H9 (cell line): ENCODE measurements around the gene C19orf53. TPM values are rescaled to one million over a fixed set of nuclear protein-coding genes. Genes with fewer than 3 reads are reported as not detected.

Source experiments
- DNase-seq: peaks from one replicate; pipeline ENCODE4 v3.0.0-alpha.2; 2017
- H2AFZ ChIP-seq: one replicate; pipeline ENCODE4 v1.6.1; 2013; ENCODE audit warnings: mild to moderate bottlenecking, low read length, control low read depth, moderate library complexity
- H2AK5ac ChIP-seq: 2 replicates; pipeline ENCODE4 v1.6.1; 2013; ENCODE audit warnings: low read length, control low read depth, mixed read lengths; ENCODE audit not compliant: insufficient read length
- H2BK120ac ChIP-seq: one replicate; pipeline ENCODE4 v1.6.1; 2013; ENCODE audit warnings: low read depth, mild to moderate bottlenecking, low read length, control low read depth, inconsistent platforms; ENCODE audit not compliant: poor library complexity, severe bottlenecking
- H2BK12ac ChIP-seq: 2 replicates; pipeline ENCODE4 v1.6.1; 2013; ENCODE audit warnings: low read length, control low read depth, mixed read lengths, low read depth; ENCODE audit not compliant: insufficient read length
- H2BK15ac ChIP-seq: 2 replicates; pipeline ENCODE4 v1.6.1; 2013; ENCODE audit warnings: low read depth, low read length, control low read depth
- H2BK20ac ChIP-seq: one replicate; pipeline ENCODE4 v1.6.1; 2013; ENCODE audit warnings: low read depth, mild to moderate bottlenecking, low read length, control low read depth, inconsistent platforms; ENCODE audit not compliant: poor library complexity, severe bottlenecking
- H2BK5ac ChIP-seq: 2 replicates; pipeline ENCODE4 v1.6.1; 2013; ENCODE audit warnings: low read length, control low read depth, mixed read lengths; ENCODE audit not compliant: insufficient read length
- H3K14ac ChIP-seq: 2 replicates; pipeline ENCODE4 v1.6.1; 2013; ENCODE audit warnings: low read length, control low read depth; ENCODE audit not compliant: insufficient read depth
- H3K18ac ChIP-seq: 2 replicates; pipeline ENCODE4 v1.6.1; 2013; ENCODE audit warnings: low read depth, mild to moderate bottlenecking, mixed read lengths, low read length, control low read depth; ENCODE audit not compliant: insufficient read length
- H3K23ac ChIP-seq: 2 replicates; pipeline ENCODE4 v1.6.1; 2013; ENCODE audit warnings: low read length, control low read depth, mixed read lengths, low read depth; ENCODE audit not compliant: insufficient read length
- H3K23me2 ChIP-seq: 2 replicates; pipeline ENCODE4 v1.6.1; 2013; ENCODE audit warnings: low read depth, mild to moderate bottlenecking, mixed read lengths, low read length, control low read depth; ENCODE audit not compliant: insufficient read length, poor library complexity, severe bottlenecking
- H3K27ac ChIP-seq: 2 replicates; pipeline ENCODE4 v1.5.1; 2013; ENCODE audit warnings: low read length, control low read depth, mixed read lengths, low read depth; ENCODE audit not compliant: insufficient read length
- H3K27me3 ChIP-seq: 2 replicates; pipeline ENCODE4 v1.6.1; 2013; ENCODE audit warnings: low read length, control low read depth, inconsistent platforms; ENCODE audit not compliant: insufficient read depth
- H3K4ac ChIP-seq: 2 replicates; pipeline ENCODE4 v1.6.1; 2013; ENCODE audit warnings: low read depth, mild to moderate bottlenecking, control low read depth, inconsistent platforms, low read length, moderate library complexity
- H3K4me1 ChIP-seq: 2 replicates; pipeline ENCODE4 v1.6.1; 2013; ENCODE audit warnings: low read length, control low read depth, inconsistent platforms; ENCODE audit not compliant: insufficient read depth
- H3K4me2 ChIP-seq: 2 replicates; pipeline ENCODE4 v1.6.1; 2013; ENCODE audit warnings: low read length, control low read depth, mixed read lengths; ENCODE audit not compliant: insufficient read length, insufficient read depth
- H3K56ac ChIP-seq: 2 replicates; pipeline ENCODE4 v1.6.1; 2013; ENCODE audit warnings: low read depth, mild to moderate bottlenecking, mixed read lengths, low read length, control low read depth; ENCODE audit not compliant: insufficient read length
- H3K79me1 ChIP-seq: 2 replicates; pipeline ENCODE4 v1.6.1; 2013; ENCODE audit warnings: low read depth, mild to moderate bottlenecking, moderate library complexity, low read length, control low read depth, inconsistent platforms; ENCODE audit not compliant: insufficient read depth, poor library complexity, severe bottlenecking
- H3K79me2 ChIP-seq: 2 replicates; pipeline ENCODE4 v1.6.1; 2013; ENCODE audit warnings: low read length, control low read depth, inconsistent platforms; ENCODE audit not compliant: insufficient read depth
- H3K9ac ChIP-seq: 2 replicates; pipeline ENCODE4 v1.6.1; 2013; ENCODE audit warnings: low read length, control low read depth, mixed read lengths; ENCODE audit not compliant: insufficient read length; ENCODE audit errors: extremely low read depth
- H3K9me3 ChIP-seq: one replicate; pipeline ENCODE4 v1.6.1; 2013; ENCODE audit warnings: low read depth, low read length, inconsistent platforms; ENCODE audit not compliant: control insufficient read depth
- H3T11ph ChIP-seq: one replicate; pipeline ENCODE4 v1.6.1; 2013; ENCODE audit warnings: mild to moderate bottlenecking, low read length, control low read depth, inconsistent platforms
- H4K20me1 ChIP-seq: one replicate; pipeline ENCODE4 v1.6.1; 2013; ENCODE audit not compliant: control insufficient read depth, insufficient read length, insufficient read depth
- H4K5ac ChIP-seq: 2 replicates; pipeline ENCODE4 v1.6.1; 2013; ENCODE audit warnings: low read depth, mild to moderate bottlenecking, mixed read lengths, low read length, control low read depth; ENCODE audit not compliant: insufficient read length
- H4K8ac ChIP-seq: replicated peaks from 2 replicates; pipeline ENCODE4 v1.6.1; 2013; ENCODE audit warnings: low read length, control low read depth, mixed read lengths, low read depth; ENCODE audit not compliant: insufficient read length
- H4K91ac ChIP-seq: 2 replicates; pipeline ENCODE4 v1.6.1; 2013; ENCODE audit warnings: low read depth, mild to moderate bottlenecking, moderate library complexity, mixed read lengths, low read length, control low read depth; ENCODE audit not compliant: insufficient read length
- H3K27ac Mint-ChIP-seq, 3 experiments: 2 replicates in 2 of 3; 3 replicates in 1 of 3; pipeline ENCODE4 v1.8.0; 2020 to 2021; ENCODE audit warnings: mixed read lengths in 3 of 3, mild to moderate bottlenecking in 1 of 3, moderate library complexity in 1 of 3
- H3K27me3 Mint-ChIP-seq: 2 replicates; pipeline ENCODE4 v1.8.0; 2021; ENCODE audit warnings: low read depth, mild to moderate bottlenecking, moderate library complexity, mixed read lengths
- H3K36me3 Mint-ChIP-seq, 3 experiments: 2 replicates in 2 of 3; 3 replicates in 1 of 3; pipeline ENCODE4 v1.8.0; 2020 to 2021; ENCODE audit warnings: low read depth in 3 of 3, mixed read lengths in 3 of 3; ENCODE audit not compliant: insufficient read depth in 1 of 3
- H3K4me1 Mint-ChIP-seq, 2 experiments: 2 replicates each; pipeline ENCODE4 v1.8.0; 2020; ENCODE audit warnings: mixed read lengths in 2 of 2
- H3K4me3 Mint-ChIP-seq, 2 experiments: 2 replicates in 1 of 2; 3 replicates in 1 of 2; pipeline ENCODE4 v1.8.0; 2020 to 2021; ENCODE audit warnings: mild to moderate bottlenecking in 2 of 2, mixed read lengths in 2 of 2, moderate library complexity in 1 of 2
- H3K9me3 Mint-ChIP-seq, 2 experiments: 2 replicates in 1 of 2; 3 replicates in 1 of 2; pipeline ENCODE4 v1.8.0; 2020; ENCODE audit warnings: mild to moderate bottlenecking in 2 of 2, mixed read lengths in 2 of 2, moderate library complexity in 1 of 2
- WGBS: extraction: QIAGEN DNeasy Blood & Tissue Kit; methylation state at CpG from one replicate; pipeline ENCODE4 v1.1.7; 2013; ENCODE audit warnings: missing lambda C conversion rate, low lambda C conversion rate, mixed read lengths; ENCODE audit not compliant: insufficient read length; ENCODE audit errors: extremely low coverage; 5-methylcytosine and 5-hydroxymethylcytosine counted together
- total RNA-seq: library from RNA; stranded (reverse); gene quantifications from 2 replicates; pipeline ENCODE4 v1.2.1, GENCODE V29; 2021
- TF ChIP-seq, protein P1 (sequence below): fragments of 200-600 bp; sonication (generic); conservative IDR thresholded peaks from 3 replicates; pipeline ENCODE4 v1.8.0; 2021; ENCODE audit warnings: antibody characterized with exemption, mild to moderate bottlenecking

Gene C19orf53
- total RNA-seq, 1 experiment from 2014 or later = 129 TPM

DNA sequence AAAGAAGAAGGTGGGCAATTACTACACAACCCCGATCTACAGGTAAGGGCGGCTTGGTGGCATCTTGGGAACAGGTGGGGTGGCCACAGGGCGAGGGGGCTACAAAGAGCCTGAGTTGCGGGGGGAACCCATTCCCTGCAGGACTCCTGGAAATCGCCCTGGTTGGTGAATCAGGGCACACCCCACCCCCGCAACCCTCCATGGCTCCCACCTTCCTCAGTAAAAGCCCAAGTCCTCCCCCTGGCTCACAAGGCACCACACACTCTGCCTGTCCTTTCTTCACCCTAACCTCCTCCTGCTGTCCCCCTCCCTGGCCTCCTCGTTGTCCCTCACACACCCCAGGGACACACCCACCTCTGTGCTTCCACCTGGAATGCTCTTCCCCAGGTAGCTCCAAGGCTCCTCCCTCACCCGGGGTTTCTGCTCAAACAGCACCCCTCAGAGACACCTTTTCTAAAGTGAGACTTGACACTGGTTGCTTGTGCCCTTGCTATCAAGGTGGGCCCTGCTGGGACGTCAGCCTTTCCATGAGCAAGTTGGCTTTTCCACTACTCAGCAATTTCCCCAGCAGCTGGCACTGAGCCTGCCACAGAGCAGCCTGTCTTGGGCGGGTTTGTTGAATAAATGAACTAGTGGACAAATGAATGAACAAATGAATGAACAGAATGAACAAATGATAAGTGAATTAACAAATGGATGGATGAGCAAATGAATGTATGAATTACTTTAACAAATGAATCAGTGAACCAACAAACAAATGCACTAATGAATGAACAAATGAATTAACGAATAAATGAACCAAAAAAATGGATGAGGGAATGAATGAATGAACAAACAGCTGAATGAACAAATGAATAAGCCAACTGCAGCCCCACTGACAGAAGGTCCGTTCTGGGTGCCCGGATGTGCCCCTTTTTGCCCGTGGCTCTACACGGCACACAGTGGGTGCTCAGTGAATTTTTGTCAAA is 16.2 kb upstream of the C19orf53 start:
- Histone ChIP-seq H4K20me1 (no peaks in the 10 kb centered on the region), H2BK20ac (no peak overlapping the region), H3K14ac (no peak overlapping the region), H2AK5ac (no peak overlapping the region), H3K27ac (no peak overlapping the region), H4K5ac (no peak overlapping the region), H2BK120ac (no peak overlapping the region), H2BK5ac (no peak overlapping the region), H3K18ac (no peak overlapping the region), H3K23me2 (no peaks in the 10 kb centered on the region), H4K91ac (no peak overlapping the region), H3K79me2 (no peaks in the 10 kb centered on the region), H3K27me3 (no peaks in the 10 kb centered on the region), H2BK12ac (no peak overlapping the region), H3K79me1 (no peaks in the 10 kb centered on the region), H3K4ac (no peak overlapping the region), H3K4me2 (no peak overlapping the region), H3K9ac (no peak overlapping the region), H2BK15ac (no peak overlapping the region), H4K8ac (no peak overlapping the region), H2AFZ (no peak overlapping the region), H3K23ac (no peak overlapping the region), H3K4me1 (no peaks in the 10 kb centered on the region), H3K9me3 (no peaks in the 10 kb centered on the region), H3T11ph (no peak overlapping the region), H3K56ac (no peak overlapping the region)
- no peaks in the 10 kb centered on the region for H3K9me3 Mint-ChIP-seq
- peaks cover 22 to 74% (median 71%) of the 10 kb centered on the region in 3 experiments; a peak in 6 of 7 replicates for H3K36me3 Mint-ChIP-seq
- H3K27ac Mint-ChIP-seq = no peak overlapping the region
- no peak overlapping the region for H3K4me3 Mint-ChIP-seq
- no CpG with 5 or more reads among the region's 15 CpGs for WGBS
- H3K27me3 Mint-ChIP-seq = no peaks in the 10 kb centered on the region
- H3K4me1 Mint-ChIP-seq = no peaks in the 10 kb centered on the region
- no peak for DNase-seq
- TF ChIP-seq, protein P1, sequence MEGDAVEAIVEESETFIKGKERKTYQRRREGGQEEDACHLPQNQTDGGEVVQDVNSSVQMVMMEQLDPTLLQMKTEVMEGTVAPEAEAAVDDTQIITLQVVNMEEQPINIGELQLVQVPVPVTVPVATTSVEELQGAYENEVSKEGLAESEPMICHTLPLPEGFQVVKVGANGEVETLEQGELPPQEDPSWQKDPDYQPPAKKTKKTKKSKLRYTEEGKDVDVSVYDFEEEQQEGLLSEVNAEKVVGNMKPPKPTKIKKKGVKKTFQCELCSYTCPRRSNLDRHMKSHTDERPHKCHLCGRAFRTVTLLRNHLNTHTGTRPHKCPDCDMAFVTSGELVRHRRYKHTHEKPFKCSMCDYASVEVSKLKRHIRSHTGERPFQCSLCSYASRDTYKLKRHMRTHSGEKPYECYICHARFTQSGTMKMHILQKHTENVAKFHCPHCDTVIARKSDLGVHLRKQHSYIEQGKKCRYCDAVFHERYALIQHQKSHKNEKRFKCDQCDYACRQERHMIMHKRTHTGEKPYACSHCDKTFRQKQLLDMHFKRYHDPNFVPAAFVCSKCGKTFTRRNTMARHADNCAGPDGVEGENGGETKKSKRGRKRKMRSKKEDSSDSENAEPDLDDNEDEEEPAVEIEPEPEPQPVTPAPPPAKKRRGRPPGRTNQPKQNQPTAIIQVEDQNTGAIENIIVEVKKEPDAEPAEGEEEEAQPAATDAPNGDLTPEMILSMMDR = no peak
